GM23248 (cell line): ENCODE measurements around the gene MBOAT1.
"Not testable (repeated sequence)": the region's sequence is repeated elsewhere in the genome, so short reads cannot be mapped to it uniquely, and the experiment has no call there.

Experiments used
- EZH2 ChIP-seq: fragments of 200-600 bp; sonication (generic); IDR thresholded peaks from 2 replicates; pipeline ENCODE4 v1.6.1; 2018; ENCODE audit warnings: antibody characterized with exemption, mild to moderate bottlenecking; ENCODE audit not compliant: insufficient read depth, poor library complexity, severe bottlenecking
- EZH2phosphoT487 ChIP-seq: fragments of 200-600 bp; sonication (generic); IDR thresholded peaks from 2 replicates; pipeline ENCODE4 v1.6.1; 2018; ENCODE audit warnings: antibody characterized with exemption, moderate library complexity, mild to moderate bottlenecking, low read depth; ENCODE audit not compliant: insufficient read depth

DNA sequence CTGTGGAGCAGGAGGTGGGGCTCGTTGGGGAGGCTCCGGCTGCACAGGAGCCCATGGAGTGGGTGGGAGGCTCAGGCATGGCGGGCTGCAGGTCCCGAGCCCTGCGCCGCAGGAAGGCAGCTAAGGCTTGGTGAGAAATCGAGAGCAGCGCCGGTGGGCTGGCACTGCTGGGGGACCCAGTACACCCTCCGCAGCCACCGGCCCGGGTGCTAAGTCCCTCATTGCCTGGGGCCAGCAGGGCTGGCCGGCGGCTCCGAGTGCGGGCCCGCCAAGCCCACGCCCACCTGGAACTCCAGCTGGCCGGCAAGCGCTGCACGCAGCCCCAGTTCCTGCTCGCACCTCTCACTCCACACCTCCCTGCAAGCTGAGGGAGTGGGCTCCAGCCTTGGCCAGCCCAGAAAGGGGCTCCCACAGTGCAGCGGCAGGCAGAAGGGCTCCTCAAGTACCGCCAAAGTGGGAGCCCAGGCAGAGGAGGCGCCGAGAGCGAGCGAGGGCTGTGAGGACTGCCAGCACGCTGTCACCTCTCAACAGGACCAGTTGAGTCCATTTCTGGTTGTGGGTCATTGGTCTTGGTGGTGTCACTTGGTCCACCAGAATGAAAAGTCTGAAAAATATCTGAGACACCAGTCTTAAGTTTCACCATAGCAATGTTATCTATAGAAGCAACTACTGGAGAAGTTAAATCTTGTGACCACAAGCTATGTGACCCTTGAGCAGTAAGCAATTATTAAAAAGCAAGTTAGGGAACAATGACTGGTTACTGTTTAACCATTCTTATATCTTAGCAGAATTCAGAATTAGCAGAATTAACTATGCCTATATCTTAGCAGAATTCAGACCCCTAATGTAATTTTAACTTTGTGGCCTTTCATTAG, 32.8 kb upstream of the MBOAT1 start:
- not testable (repeated sequence) for TF ChIP-seq EZH2, EZH2phosphoT487
